HG03565 (cell line): ENCODE results near the gene GSC.
"Not testable (repeated sequence)": the region's sequence is repeated elsewhere in the genome, so short reads cannot be mapped to it uniquely, and the experiment has no call there.

Experiments
- ATAC-seq: cut with Tn5 transposase; IDR thresholded peaks from one replicate; pipeline ENCODE4 v1.9.1; 2021; ENCODE audit warnings: mild to moderate bottlenecking, moderate library complexity; ENCODE audit not compliant: unreplicated experiment

The GSC gene

GRCh38 chr14:94769391-94770250 lies at the start of gene GSC:
Gene GSC, minus strand, starts transcription at chr14:94770113. Its CDS starts 98 bp downstream, at chr14:94770015.
- no peak for ATAC-seq

DNA sequence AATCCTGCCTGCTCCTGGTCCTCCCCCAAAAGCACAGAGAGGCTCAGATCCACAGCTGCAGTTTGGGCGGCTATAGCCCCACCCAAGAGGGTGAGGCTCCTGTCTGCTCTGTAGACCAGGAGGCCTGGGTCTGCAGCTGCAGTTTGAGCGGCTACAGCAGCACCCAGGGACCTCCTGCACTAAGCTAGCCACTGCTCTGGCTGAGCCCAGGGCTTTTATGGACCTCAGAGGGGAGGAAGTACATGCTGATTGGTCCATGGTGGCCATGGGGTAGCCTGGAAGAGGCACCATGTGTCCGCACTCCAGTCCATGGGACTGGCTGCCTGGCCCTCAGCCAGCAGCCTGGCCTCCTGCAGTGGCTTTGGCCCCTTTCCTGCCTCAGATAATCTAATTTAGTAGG lies 49.6 kb upstream of the GSC start:
- no peak for ATAC-seq

GRCh38 chr14:94816113-94816512 lies 46.2 kb upstream of the GSC start:
- no peak for ATAC-seq

DNA sequence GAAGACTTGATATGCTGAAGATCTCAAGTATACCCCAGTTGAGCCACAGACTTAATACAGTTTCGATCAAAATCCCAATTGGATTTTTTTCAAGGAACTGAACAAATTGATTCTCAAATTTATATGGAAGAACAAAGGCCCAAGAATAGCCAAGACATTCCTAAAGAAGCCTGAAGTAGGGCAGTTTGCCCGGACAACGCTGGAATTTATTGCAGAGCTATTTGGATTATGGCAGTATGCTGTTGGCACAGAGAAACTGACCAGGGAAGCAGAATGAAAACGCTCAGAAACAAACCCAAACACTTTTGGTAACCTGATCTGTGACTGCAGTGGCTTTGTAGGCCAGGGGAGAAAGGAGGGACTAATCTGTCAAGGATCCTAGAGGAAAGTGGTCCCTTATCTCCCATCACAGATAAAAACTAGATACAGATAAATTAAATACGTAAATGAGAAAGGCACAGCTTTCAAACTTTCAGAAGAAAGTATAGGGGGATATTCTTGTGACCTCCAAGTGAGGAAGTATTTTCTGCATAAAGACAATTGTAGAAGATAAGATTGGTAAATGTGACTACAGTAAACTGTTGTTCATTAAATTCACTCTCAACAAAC lies 35.9 kb upstream of the GSC start:
- no peak for ATAC-seq

DNA sequence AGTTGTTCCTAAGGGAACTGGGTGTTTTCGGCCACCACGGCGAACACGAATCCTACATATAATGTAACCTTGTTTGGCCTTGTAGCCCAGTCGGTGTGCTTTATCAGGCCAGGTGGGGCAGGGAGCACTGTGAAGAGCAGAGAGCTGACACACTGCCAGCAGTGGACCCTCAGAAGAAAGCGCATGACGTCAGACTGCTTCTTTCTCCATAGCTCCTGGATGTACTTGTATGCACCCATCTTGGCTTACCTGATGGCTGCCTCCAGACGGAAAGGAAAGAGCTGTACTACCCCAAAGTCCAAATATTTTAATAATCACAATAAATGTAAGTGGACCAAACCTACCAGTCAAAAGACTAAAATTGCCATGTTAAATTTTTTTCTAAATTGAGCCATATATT lies 31.3 kb upstream of the GSC start:
- ATAC-seq: no peak

DNA sequence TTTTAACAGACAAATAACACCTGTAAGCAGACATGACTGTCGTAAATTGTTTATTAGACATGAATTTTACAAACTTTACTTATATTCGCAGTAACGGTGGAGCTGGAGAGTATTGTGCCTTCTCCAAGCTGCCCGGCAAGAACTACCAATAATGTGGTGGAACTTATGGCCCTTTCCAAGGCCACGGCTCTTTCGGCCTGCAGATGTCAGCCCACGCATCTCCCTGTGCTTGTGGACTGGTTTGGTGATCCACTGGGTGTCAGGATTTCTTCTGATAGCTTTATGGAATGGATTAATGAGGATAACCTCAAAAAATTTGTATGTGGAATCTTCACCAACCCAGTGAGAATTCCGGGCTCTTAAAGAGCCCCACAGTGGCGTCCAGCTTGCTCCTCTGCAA lies 30.9 kb upstream of the GSC start:
- ATAC-seq: not testable (repeated sequence)

DNA sequence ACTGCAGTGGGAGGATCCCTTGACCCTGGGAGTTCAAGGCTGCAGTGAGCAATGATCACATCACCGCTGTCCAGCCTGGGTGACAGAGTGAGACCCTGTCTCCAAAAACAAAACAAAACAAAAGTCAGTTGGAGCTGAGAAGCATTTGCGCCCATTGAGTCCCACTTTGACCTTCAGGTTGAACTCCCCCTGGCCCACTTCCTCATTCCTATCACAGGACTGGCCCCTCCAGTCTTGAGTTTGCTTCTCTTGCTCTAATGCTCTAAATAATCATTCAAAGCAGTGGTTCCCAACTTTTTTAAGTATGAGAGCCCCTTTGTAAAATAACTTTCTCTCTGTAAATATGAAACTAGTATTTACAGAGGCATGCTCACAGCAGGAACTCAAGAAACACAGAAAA lies 28.0 kb upstream of the GSC start:
- ATAC-seq: no peak

GRCh38 chr14:94796278-94796677 lies 26.4 kb upstream of the GSC start:
- no peak for ATAC-seq

- no peak for ATAC-seq
Measured at GRCh38 chr14:94795372-94795771, 25.5 kb upstream of the GSC start.

DNA sequence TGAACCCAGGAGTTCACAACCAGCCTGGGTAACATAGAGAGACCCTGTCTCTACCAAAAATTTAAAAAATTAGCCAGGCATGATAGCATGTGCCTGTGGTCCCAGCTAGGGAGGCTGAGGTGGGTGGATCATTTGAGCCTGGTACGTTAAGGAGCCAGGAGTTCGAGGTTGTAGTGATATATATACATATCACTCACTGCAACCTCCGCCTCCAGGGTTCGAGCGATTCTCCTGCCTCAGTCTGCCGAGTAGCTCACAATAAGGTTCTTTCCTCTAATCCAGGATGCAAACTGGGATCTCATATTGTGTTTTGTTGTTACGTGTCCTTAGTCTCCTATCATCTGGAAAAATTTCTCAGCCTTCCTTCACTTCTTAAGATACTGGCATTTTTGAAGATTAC lies 24.0 kb upstream of the GSC start:
- ATAC-seq: no peak

GRCh38 chr14:94787655-94788054 lies 17.7 kb upstream of the GSC start:
- no peak for ATAC-seq

- no peak for ATAC-seq
Measured at GRCh38 chr14:94787092-94787491, 17.2 kb upstream of the GSC start.

- ATAC-seq: no peak
Measured at GRCh38 chr14:94780536-94781399, 10.9 kb upstream of the GSC start.

DNA sequence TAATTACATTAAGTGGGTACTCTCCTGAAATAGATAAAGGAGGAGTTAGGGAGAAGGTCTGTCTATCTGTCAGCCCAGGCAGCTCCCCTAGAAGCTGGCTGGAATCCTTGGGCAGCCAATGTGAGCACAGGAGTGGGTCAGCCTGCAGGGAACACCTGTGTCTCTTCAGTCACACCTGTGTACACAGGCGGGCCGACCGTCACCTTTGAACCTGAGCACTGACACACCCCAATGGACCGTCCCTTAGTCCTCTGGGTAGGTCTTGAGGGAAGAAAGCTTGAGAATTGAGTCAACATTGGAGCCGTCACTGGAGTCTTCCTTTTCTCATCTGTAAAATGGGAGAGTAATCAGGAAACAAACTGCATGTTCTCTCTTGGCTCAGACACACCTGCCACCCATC lies 9.8 kb upstream of the GSC start:
- no peak for ATAC-seq

DNA sequence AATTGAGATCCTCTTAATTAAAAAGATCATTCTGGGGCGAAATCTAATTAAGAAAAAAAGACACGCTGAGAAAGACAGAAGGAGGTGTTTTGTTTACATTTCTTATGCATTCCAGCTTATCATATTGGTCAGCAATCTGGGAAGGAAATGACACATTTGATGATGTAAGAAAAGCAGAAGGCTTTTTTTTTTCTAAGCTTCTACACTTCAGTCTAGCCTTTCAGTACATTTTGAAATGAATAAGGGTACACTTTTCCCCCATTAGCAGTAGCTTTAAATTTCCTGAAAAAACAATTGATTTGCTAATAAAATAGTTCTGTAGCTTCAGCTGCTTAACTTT lies 5.9 kb upstream of the GSC start:
- no peak for ATAC-seq

DNA sequence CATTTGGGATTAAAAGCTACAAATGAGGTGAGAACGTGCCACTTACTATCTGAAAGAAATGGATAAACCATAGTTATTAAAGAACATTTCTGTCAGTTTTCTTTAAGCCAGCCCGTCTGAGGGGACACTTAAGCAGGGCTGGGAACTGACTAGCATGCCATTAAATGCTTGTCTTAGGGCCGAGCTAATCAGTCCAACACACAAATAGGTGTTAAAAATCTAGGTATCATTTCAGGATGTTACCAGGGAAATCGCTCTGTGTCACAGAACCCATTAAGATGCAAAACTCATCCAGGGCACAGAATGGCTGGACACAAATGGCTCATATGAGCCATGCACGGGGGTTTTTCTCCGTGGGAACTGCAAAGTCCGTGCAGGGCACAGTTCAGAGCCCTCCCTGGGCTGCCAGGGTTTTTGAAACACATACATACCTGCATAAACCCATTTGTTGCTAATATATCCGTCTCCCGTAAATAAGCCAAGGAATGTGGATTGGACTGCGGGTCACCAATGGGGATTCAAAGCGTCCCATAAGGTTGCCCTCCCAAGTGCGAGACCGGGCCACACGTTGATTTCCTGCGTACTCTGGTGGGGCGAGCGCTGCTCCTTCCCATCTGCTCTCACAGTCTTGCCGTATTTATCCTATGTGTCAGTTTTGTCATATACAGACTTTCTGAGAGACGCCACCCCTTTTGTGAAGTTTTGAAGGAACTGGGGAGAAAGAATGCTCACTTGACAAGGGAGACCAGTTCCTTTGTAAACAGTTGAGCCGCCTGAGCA lies 5.4 kb upstream of the GSC start:
- no peak for ATAC-seq

- ATAC-seq: no peak
Measured at GRCh38 chr14:94774344-94775090, 4.6 kb upstream of the GSC start.

DNA sequence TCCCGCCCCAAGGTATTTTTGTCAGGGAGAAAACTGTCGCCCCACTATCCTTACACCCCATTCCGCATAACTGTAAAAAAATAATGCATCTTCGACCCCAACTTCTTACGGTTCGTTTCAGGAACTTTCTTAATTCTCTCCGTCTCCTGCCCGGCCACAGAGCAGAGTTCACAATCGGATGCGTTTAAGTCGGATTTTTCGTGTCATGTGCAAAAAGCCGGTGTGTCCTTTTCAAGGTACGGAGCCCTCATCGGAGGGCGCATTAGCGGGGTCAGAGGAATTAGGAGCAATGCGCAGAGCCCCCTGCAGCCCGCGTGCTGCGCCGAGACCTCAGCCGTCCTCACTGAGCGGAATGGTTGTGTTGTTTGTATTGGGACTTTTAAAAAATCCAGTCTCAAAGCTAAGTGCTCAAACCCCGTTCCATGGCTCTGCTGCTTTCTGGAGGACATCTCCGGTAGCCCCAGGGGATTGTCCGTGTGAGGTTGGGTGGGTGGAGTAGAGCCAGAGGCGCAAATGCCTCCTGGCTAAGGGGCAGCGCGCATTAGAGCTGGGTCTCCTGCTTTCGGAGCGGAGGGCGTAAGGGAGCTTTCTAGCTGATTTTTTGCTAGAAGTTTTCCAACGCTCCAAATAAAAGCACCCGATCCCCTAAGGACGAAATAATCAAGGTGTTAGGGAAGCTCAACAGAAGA lies 3.9 kb upstream of the GSC start:
- ATAC-seq: no peak

GRCh38 chr14:94773061-94773648 lies 3.2 kb upstream of the GSC start:
- ATAC-seq: no peak
